C4-2B (cell line): ENCODE measurements around the gene MLX.

Experiments
- CTCF ChIP-seq: fragments of 450-650 bp; conservative IDR thresholded peaks from 2 replicates; pipeline ENCODE4 v1.5.1; 2017; ENCODE audit warnings: mild to moderate bottlenecking
- ZFX ChIP-seq: fragments of 450-650 bp; IDR thresholded peaks from 2 replicates; pipeline ENCODE4 v1.6.1; 2017

- TF ChIP-seq CTCF (no peak), ZFX (no peak)
Measured at GRCh38 chr17:42581744-42582270, 14.9 kb downstream of the MLX start.
